HG03139 (cell line): Measurements from ENCODE around the gene RAD9A.
"Not testable (repeated sequence)": the region's sequence is repeated elsewhere in the genome, so short reads cannot be mapped to it uniquely, and the experiment has no call there.

Experiments used
- ATAC-seq: cut with Tn5 transposase; IDR thresholded peaks from one replicate; pipeline ENCODE4 v1.9.1; 2021; ENCODE audit not compliant: unreplicated experiment

Gene RAD9A

GRCh38 chr11:67395555-67396258 is 3.9 kb downstream of the RAD9A start:
- ATAC-seq = no peak

- no peak for ATAC-seq
These were observed 4.4 kb downstream of the RAD9A start for GRCh38 chr11:67396259-67396581.

- ATAC-seq = no peak
These were observed 5.0 kb downstream of the RAD9A start for GRCh38 chr11:67396587-67397389.

GRCh38 chr11:67397536-67397935 is 5.8 kb downstream of the RAD9A start:
- ATAC-seq = no peak

GRCh38 chr11:67397986-67398660 is 6.3 kb downstream of the RAD9A start:
- no peak for ATAC-seq

GRCh38 chr11:67398661-67399563 is 7.1 kb downstream of the RAD9A start:
- ATAC-seq = no peak

GRCh38 chr11:67400251-67400941 is 8.6 kb downstream of the RAD9A start:
- ATAC-seq = no peak

- no peak for ATAC-seq
These were observed 9.2 kb downstream of the RAD9A start for GRCh38 chr11:67400942-67401494.

- peak; percentile 55 for ATAC-seq
These were observed 9.9 kb downstream of the RAD9A start, which contains the start of gene PPP1CA for GRCh38 chr11:67401495-67402191. Gene PPP1CA, minus strand, starts transcription at chr11:67401858. Its CDS starts 76 bp downstream, at chr11:67401782.

- ATAC-seq = not testable (repeated sequence)
These were observed 10.5 kb downstream of the RAD9A start for GRCh38 chr11:67402192-67402839.

- not testable (repeated sequence) for ATAC-seq
These were observed 11.3 kb downstream of the RAD9A start for GRCh38 chr11:67403085-67403484.

- ATAC-seq = no peak
These were observed 12.9 kb downstream of the RAD9A start for GRCh38 chr11:67404515-67405195.

- ATAC-seq = no peak
These were observed 13.4 kb downstream of the RAD9A start for GRCh38 chr11:67405196-67405567.

GRCh38 chr11:67405688-67406339 is 14.0 kb downstream of the RAD9A start:
- no peak for ATAC-seq

GRCh38 chr11:67406420-67406968 is 14.7 kb downstream of the RAD9A start:
- no peak for ATAC-seq

- ATAC-seq = no peak
These were observed 15.3 kb downstream of the RAD9A start for GRCh38 chr11:67406969-67407687.

- ATAC-seq = no peak
These were observed 15.9 kb downstream of the RAD9A start for GRCh38 chr11:67407688-67408163.
